GM12878 (cell line): ENCODE measurements around the gene TIGAR. TPM values are rescaled to one million over a fixed set of nuclear protein-coding genes. Genes with fewer than 3 reads are reported as not detected.

Experiments
- ATAC-seq: fragments of 200-7000 bp; cut with Tn5 transposase; 3 replicates; pipeline ENCODE4 v1.9.1; 2020; ENCODE audit warnings: mild to moderate bottlenecking, moderate library complexity
- BruUV-seq: library from RNA; stranded (reverse); fragments of 400-500 nt; replicated peaks from 2 replicates; lab custom pipeline; 2021; lab: Mats Ljungman, UMichigan
- CTCF ChIA-PET: fragments of 300-600 bp; sonication (Branson Sonifier 250); formaldehyde crosslinking; extraction: SDS; loops from one replicate; lab custom pipeline; 2021; ENCODE audit warnings: inconsistent platforms; lab: Yijun Ruan, JAX
- POLR2A ChIA-PET: fragments of 350-600 bp; formaldehyde crosslinking; extraction: SDS; loops from one replicate; lab custom pipeline; 2021; ENCODE audit warnings: inconsistent platforms; lab: Charles Lee
- RAD21 ChIA-PET: fragments of 300-600 bp; sonication (Branson Sonifier 250); formaldehyde crosslinking; loops from one replicate; lab custom pipeline; 2023; ENCODE audit warnings: antibody characterized with exemption; ENCODE audit not compliant: unreplicated experiment; lab: Charles Lee
- SMC1A ChIA-PET: fragments of 300-600 bp; sonication (Branson Sonifier 250); formaldehyde crosslinking; loops from one replicate; lab custom pipeline; 2023; ENCODE audit not compliant: unreplicated experiment, uncharacterized antibody; lab: Charles Lee
- DNase-seq: peaks from one replicate; pipeline ENCODE4 v3.0.0-alpha.2; 2011; ENCODE audit warnings: low read depth, low spot score
- FAIRE-seq: peaks from 3 replicates; lab custom pipeline; 2011; peaks lifted over from hg19 to GRCh38; lab: Jason Lieb, UNC
- H2AFZ ChIP-seq: 2 replicates; pipeline ENCODE4 v1.6.0; 2011; ENCODE audit warnings: low read depth, low read length, control low read depth; ENCODE audit not compliant: control insufficient read depth
- H3K27ac ChIP-seq: 2 replicates; pipeline ENCODE4 v1.5.1; 2011; ENCODE audit warnings: control low read depth; ENCODE audit not compliant: control insufficient read depth, insufficient read depth
- H3K27me3 ChIP-seq, 2 experiments: replicated peaks in 1 of 2; 2 replicates each; pipeline versions ENCODE4 v1.6.0 to v1.6.1; 2011; ENCODE audit warnings: low read length in 1 of 2; ENCODE audit not compliant: control insufficient read depth in 2 of 2, insufficient read depth in 2 of 2
- H3K36me3 ChIP-seq, 2 experiments: 2 replicates each; pipeline ENCODE4 v1.5.1; 2011; ENCODE audit warnings: low read length in 1 of 2; ENCODE audit not compliant: control insufficient read depth in 2 of 2, insufficient read depth in 2 of 2
- H3K4me1 ChIP-seq: 2 replicates; pipeline ENCODE4 v1.6.1; 2011; ENCODE audit warnings: mild to moderate bottlenecking, low read length, moderate library complexity, mixed read lengths; ENCODE audit not compliant: control insufficient read depth, insufficient read depth
- H3K4me2 ChIP-seq: 2 replicates; pipeline ENCODE4 v1.6.0; 2011; ENCODE audit warnings: control low read depth; ENCODE audit not compliant: control insufficient read depth, insufficient read depth
- H3K4me3 ChIP-seq: fragments of 200-600 bp; sonication (generic); 2 replicates; pipeline ENCODE4 v1.5.1; 2016
- H3K79me2 ChIP-seq: 2 replicates; pipeline ENCODE4 v1.6.0; 2011; ENCODE audit warnings: low read length; ENCODE audit not compliant: control insufficient read depth, insufficient read depth
- H3K9ac ChIP-seq: 2 replicates; pipeline ENCODE4 v1.8.0; 2011; ENCODE audit warnings: low read length, control low read depth, mixed read lengths; ENCODE audit not compliant: control insufficient read depth, insufficient read depth
- H3K9me3 ChIP-seq: replicated peaks from 3 replicates; pipeline ENCODE4 v1.5.1; 2011; ENCODE audit warnings: mild to moderate bottlenecking, low read length; ENCODE audit not compliant: control insufficient read depth, insufficient read depth
- H4K20me1 ChIP-seq: 2 replicates; pipeline ENCODE4 v1.6.0; 2011; ENCODE audit not compliant: control insufficient read depth, insufficient read depth
- HDAC6 ChIP-seq: fragments of 200-600 bp; sonication (generic); IDR thresholded peaks from one replicate; pipeline ENCODE4 v1.8.0; 2017; ENCODE audit warnings: antibody characterized with exemption; ENCODE audit not compliant: unreplicated experiment
- NFIC ChIP-seq: IDR thresholded peaks from 2 replicates; pipeline ENCODE4 v1.6.1; 2012; ENCODE audit warnings: low read depth, mild to moderate bottlenecking, inconsistent platforms, low read length, moderate library complexity
- NR2C2 ChIP-seq: IDR thresholded peaks from 2 replicates; pipeline ENCODE4 v1.6.1; 2011; ENCODE audit warnings: borderline replicate concordance, low read depth; ENCODE audit not compliant: control insufficient read depth, insufficient read length
- SP1 ChIP-seq: IDR thresholded peaks from one replicate; pipeline ENCODE4 v1.6.1; 2011; ENCODE audit warnings: low read depth, low read length
- WGBS: methylation state at CpG from one replicate; pipeline ENCODE4 v1.1.6; 2016; ENCODE audit warnings: low lambda C conversion rate; ENCODE audit not compliant: insufficient replicate concordance, insufficient coverage; ENCODE audit errors: missing lambda C conversion rate; 5-methylcytosine and 5-hydroxymethylcytosine counted together
- in situ Hi-C: fragments of 300-500 bp; cut with MboI; formaldehyde crosslinking; loops from 9 replicates; pipeline ENCODE4 v1.14.3; 2018; ENCODE audit warnings: mixed read lengths
- intact Hi-C: fragments of 100-400 bp; cut with micrococcal nuclease; formaldehyde crosslinking; loops from one replicate; pipeline ENCODE4 v1.14.2; 2022; ENCODE audit not compliant: unreplicated experiment
- polyA plus RNA-seq, 11 experiments: library from polyadenylated mRNA; depleted of rRNA in 4 of 11; unstranded in 6 of 11; stranded (reverse) in 5 of 11; fragments of >200 nt; fragmentation: Nextera tagmentation in 4 of 11; fragmentation: Illumina TruSeq in 1 of 11; extraction: Ambion mirVana in 4 of 11; extraction: Trizol in 1 of 11; gene quantifications; 1 replicate in 1 of 11; 2 replicates in 10 of 11; pipeline versions ENCODE4 v1.2.1 to v1.2.3, GENCODE V29; 2011 to 2016; ENCODE audit warnings: inconsistent platforms in 2 of 11, missing spikeins in 2 of 11, low read depth in 1 of 11
- total RNA-seq, 4 experiments: library from RNA; depleted of rRNA in 3 of 4; stranded (reverse); fragments of >200 nt in 3 of 4; fragmentation: Illumina TruSeq in 1 of 4; extraction: Trizol in 1 of 4; gene quantifications; 2 replicates each; pipeline versions ENCODE4 v1.2.1 to v1.2.3, GENCODE V29; 2013 to 2021
- TF ChIP-seq, protein P1 (sequence below): fragments of 450-650 bp; IDR thresholded peaks from 2 replicates; pipeline ENCODE4 v1.6.1; 2016; ENCODE audit warnings: mild to moderate bottlenecking, moderate library complexity, borderline replicate concordance

TIGAR gene
- total and polyA plus RNA-seq, 10 of the 15 experiments (the other 5 are each of a cell fraction or from before 2014, with no cell fraction given): 7.6 to 45.7 (median 16.5) TPM

DNA sequence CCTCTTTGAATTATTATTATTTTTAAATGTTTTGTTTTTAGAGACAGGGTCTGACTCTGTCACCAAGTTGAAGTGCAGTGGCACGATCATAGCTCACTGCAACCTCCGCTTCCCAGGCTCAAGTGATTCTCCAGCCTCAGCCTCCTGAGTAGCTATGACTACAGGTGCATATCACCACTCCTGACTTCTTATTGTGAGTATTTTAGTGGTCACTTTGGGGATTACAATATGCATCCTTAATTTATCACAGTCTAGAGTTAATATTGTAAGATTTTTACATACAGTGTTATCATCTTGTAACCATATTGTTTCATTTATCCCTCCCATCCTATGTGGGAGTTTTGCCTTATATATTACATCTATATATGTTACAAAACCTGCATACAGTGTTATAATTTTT, 45.1 kb downstream of the TIGAR start:
- Histone ChIP-seq H3K27me3 (no peaks in the 10 kb centered on the region; a peak in 1 of 4 replicates), H3K27ac (no peak overlapping the region), H3K9me3 (no peaks in the 10 kb centered on the region), H3K9ac (no peak overlapping the region), H3K79me2 (no peaks in the 10 kb centered on the region), H4K20me1 (no peaks in the 10 kb centered on the region), H3K4me2 (no peak overlapping the region), H3K4me1 (no peaks in the 10 kb centered on the region), H3K36me3 (no peaks in the 10 kb centered on the region), H2AFZ (no peak overlapping the region), H3K4me3 (no peak overlapping the region)
- SMC1A ChIA-PET: interaction anchor here (1.2 kb wide), 2 partner anchors 44 to 127 kb away, joined by 4 to 5 read pairs; no protein-coding TSS in a partner anchor
- no peak for FAIRE-seq
- CTCF ChIA-PET: no interaction called here
- intact Hi-C loops: no loop called here
- in situ Hi-C loops: no loop called here
- TF ChIP-seq NFIC (no peak), NR2C2 (no peak), HDAC6 (no peak), SP1 (no peak)
- TF ChIP-seq, protein P1, sequence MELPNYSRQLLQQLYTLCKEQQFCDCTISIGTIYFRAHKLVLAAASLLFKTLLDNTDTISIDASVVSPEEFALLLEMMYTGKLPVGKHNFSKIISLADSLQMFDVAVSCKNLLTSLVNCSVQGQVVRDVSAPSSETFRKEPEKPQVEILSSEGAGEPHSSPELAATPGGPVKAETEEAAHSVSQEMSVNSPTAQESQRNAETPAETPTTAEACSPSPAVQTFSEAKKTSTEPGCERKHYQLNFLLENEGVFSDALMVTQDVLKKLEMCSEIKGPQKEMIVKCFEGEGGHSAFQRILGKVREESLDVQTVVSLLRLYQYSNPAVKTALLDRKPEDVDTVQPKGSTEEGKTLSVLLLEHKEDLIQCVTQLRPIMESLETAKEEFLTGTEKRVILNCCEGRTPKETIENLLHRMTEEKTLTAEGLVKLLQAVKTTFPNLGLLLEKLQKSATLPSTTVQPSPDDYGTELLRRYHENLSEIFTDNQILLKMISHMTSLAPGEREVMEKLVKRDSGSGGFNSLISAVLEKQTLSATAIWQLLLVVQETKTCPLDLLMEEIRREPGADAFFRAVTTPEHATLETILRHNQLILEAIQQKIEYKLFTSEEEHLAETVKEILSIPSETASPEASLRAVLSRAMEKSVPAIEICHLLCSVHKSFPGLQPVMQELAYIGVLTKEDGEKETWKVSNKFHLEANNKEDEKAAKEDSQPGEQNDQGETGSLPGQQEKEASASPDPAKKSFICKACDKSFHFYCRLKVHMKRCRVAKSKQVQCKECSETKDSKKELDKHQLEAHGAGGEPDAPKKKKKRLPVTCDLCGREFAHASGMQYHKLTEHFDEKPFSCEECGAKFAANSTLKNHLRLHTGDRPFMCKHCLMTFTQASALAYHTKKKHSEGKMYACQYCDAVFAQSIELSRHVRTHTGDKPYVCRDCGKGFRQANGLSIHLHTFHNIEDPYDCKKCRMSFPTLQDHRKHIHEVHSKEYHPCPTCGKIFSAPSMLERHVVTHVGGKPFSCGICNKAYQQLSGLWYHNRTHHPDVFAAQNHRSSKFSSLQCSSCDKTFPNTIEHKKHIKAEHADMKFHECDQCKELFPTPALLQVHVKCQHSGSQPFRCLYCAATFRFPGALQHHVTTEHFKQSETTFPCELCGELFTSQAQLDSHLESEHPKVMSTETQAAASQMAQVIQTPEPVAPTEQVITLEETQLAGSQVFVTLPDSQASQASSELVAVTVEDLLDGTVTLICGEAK: no peak
- DNase-seq: no peak
- POLR2A ChIA-PET: no interaction called here
- ATAC-seq: no peak
- no TSS peak for BruUV-seq
- WGBS: 67% methylated on average over 2 of the region's 2 CpGs
- RAD21 ChIA-PET: no interaction called here
